Right lobe of liver (tissue), 4 donors: ENCODE results near the gene SLC38A2.

Source experiments
- CTCF ChIP-seq, 4 donors: fragments of 200-600 bp in 3 of 4; fragments of 450-650 bp in 1 of 4; IDR thresholded peaks; one replicate each; pipeline versions ENCODE4 v1.5.1 to v1.8.0; 2016 to 2022; ENCODE audit warnings: antibody characterized with exemption in 4 of 4, mild to moderate bottlenecking in 2 of 4
- POLR2A ChIP-seq: fragments of 450-650 bp; IDR thresholded peaks from one replicate; pipeline ENCODE4 v1.6.1; 2017; ENCODE audit warnings: antibody characterized with exemption, mild to moderate bottlenecking
- donor health status: DM: no; HTN: no; CAD: no.
- donor health status: DM: no; HTN: no; CAD: no.
- donor health status: DM: no; HTN: yes; CAD: no.

- TF ChIP-seq CTCF (IDR thresholded peaks at IDR 0.05) (no peak), POLR2A (no peak)
These were observed 5.1 kb upstream of the SLC38A2 start for GRCh38 chr12:46377678-46378077.
